ENCODE measurements around the gene TFR2. TPM values are rescaled to one million over a fixed set of nuclear protein-coding genes. Genes with fewer than 3 reads are reported as not detected.

The TFR2 gene
- total and polyA plus RNA-seq, 2 of the 13 experiments (the other 11 are each of a cell fraction or from before 2014, with no cell fraction given), result 36.9 to 64.2 TPM

DNA sequence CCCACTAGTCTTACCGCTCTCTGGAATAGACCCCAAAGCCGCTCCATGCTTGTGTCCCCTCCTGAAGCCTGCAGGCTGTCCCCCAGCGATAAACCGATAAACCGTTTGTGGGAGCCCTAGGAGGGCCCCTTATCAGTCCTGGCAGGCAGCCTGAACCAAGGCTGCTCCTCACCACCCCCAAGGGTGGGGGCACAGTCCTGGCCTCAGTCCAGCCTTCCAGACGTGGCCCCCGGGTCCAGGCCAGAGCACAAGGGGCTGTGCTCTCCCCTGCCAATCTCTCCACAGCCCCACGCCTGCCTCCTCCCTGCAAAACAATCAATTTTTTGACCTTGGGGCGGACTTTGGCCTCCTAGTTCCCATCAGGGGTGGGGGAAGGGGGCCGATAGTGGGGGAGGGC lies at the start of gene TFR2 (continued):
- TF ChIP-seq, protein P1, sequence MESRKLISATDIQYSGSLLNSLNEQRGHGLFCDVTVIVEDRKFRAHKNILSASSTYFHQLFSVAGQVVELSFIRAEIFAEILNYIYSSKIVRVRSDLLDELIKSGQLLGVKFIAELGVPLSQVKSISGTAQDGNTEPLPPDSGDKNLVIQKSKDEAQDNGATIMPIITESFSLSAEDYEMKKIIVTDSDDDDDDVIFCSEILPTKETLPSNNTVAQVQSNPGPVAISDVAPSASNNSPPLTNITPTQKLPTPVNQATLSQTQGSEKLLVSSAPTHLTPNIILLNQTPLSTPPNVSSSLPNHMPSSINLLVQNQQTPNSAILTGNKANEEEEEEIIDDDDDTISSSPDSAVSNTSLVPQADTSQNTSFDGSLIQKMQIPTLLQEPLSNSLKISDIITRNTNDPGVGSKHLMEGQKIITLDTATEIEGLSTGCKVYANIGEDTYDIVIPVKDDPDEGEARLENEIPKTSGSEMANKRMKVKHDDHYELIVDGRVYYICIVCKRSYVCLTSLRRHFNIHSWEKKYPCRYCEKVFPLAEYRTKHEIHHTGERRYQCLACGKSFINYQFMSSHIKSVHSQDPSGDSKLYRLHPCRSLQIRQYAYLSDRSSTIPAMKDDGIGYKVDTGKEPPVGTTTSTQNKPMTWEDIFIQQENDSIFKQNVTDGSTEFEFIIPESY (CRISPR knock-in tag; IDR thresholded peaks at IDR 0.05), result 0 out of 2 replicates have a peak, but pooled peaks have one; percentile 23
- TF ChIP-seq SUZ12 (IDR thresholded peaks at IDR 0.05; ENCODE audit: low read depth, low read length) (no peak), BRCA1 (CRISPR knock-in tag; IDR thresholded peaks at IDR 0.05) (no peak), ZNF660 (CRISPR knock-in tag; IDR thresholded peaks at IDR 0.05; ENCODE audit: borderline replicate concordance, low read depth) (no peak), SOX13 (IDR thresholded peaks at IDR 0.05) (no peak), SOX13 (CRISPR knock-in tag; conservative IDR thresholded peaks at IDR 0.05 in 1 of 2, IDR thresholded peaks at IDR 0.05 in 1 of 2) (peak in 1 of 2 experiments; percentile 75; a peak in 2 of 4 replicates), ZBTB3 (CRISPR knock-in tag; IDR thresholded peaks at IDR 0.05; ENCODE audit: borderline replicate concordance, low read depth) (no peak), TAF1 (CRISPR knock-in tag; IDR thresholded peaks at IDR 0.05) (0 out of 2 replicates have a peak, but pooled peaks have one; percentile 24), REPIN1 (CRISPR knock-in tag; IDR thresholded peaks at IDR 0.05; ENCODE audit: borderline replicate concordance, low read depth) (no peak), ZNF574 (CRISPR knock-in tag; IDR thresholded peaks at IDR 0.05) (peak; percentile 47), ZNF788 (CRISPR knock-in tag; IDR thresholded peaks at IDR 0.05; ENCODE audit: borderline replicate concordance) (peak; percentile 42; the same call in 1 of the 2 replicates)
- TF ChIP-seq, protein P2, sequence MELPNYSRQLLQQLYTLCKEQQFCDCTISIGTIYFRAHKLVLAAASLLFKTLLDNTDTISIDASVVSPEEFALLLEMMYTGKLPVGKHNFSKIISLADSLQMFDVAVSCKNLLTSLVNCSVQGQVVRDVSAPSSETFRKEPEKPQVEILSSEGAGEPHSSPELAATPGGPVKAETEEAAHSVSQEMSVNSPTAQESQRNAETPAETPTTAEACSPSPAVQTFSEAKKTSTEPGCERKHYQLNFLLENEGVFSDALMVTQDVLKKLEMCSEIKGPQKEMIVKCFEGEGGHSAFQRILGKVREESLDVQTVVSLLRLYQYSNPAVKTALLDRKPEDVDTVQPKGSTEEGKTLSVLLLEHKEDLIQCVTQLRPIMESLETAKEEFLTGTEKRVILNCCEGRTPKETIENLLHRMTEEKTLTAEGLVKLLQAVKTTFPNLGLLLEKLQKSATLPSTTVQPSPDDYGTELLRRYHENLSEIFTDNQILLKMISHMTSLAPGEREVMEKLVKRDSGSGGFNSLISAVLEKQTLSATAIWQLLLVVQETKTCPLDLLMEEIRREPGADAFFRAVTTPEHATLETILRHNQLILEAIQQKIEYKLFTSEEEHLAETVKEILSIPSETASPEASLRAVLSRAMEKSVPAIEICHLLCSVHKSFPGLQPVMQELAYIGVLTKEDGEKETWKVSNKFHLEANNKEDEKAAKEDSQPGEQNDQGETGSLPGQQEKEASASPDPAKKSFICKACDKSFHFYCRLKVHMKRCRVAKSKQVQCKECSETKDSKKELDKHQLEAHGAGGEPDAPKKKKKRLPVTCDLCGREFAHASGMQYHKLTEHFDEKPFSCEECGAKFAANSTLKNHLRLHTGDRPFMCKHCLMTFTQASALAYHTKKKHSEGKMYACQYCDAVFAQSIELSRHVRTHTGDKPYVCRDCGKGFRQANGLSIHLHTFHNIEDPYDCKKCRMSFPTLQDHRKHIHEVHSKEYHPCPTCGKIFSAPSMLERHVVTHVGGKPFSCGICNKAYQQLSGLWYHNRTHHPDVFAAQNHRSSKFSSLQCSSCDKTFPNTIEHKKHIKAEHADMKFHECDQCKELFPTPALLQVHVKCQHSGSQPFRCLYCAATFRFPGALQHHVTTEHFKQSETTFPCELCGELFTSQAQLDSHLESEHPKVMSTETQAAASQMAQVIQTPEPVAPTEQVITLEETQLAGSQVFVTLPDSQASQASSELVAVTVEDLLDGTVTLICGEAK (IDR thresholded peaks at IDR 0.05), result no peak
- TF ChIP-seq, protein P2 (CRISPR knock-in tag; IDR thresholded peaks at IDR 0.05), result no peak
- TF ChIP-seq, protein P3, sequence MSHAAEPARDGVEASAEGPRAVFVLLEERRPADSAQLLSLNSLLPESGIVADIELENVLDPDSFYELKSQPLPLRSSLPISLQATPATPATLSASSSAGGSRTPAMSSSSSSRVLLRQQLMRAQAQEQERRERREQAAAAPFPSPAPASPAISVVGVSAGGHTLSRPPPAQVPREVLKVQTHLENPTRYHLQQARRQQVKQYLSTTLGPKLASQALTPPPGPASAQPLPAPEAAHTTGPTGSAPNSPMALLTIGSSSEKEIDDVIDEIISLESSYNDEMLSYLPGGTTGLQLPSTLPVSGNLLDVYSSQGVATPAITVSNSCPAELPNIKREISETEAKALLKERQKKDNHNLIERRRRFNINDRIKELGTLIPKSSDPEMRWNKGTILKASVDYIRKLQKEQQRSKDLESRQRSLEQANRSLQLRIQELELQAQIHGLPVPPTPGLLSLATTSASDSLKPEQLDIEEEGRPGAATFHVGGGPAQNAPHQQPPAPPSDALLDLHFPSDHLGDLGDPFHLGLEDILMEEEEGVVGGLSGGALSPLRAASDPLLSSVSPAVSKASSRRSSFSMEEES (CRISPR knock-in tag; IDR thresholded peaks at IDR 0.05), result 0 out of 2 replicates have a peak, but pooled peaks have one; percentile 27
